ENCODE data around the gene HYAL2.

HYAL2 gene

DNA sequence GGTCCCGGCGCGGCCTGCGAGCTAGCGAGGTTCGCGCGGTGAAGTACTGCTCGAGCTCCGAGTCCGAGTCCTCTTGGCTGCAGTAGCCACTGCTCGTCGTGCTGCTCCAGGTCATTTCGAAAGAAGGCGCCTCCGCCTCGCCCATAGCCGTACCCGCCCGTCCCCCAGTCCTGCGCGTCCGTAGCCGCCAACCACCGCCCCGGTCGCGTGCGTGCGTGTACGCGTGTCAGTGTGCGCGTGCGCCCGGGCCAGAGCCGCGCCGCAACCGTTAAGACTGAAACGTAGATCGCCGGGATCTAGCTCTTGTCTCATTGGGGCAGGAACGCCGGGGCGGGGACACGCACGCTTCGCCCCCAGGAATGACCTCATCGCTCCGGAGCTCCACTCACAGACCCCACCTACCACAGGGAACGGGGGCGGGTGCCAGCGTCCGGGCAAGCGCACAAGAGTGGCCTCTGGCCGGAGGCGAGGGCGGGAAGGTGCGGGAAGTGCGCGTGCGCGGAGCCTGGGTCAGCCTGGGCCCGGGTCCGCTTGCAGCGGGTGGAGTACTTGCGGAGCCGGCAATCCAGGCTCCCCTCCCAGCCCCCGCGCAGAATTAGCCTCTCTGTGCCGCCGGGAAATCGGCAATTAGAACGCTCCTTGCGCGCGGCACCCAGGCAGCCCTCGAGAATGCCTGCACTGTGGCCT is 14.8 kb upstream of the HYAL2 start:
- ChIA-PET POLR2A (interaction anchor here (0.6 to 1.9 kb wide), 10 partner anchors 9 to 1818 kb away, joined by 3 to 31 read pairs (median 3); partner anchors contain the start of genes CYB561D2, DCAF1, HYAL2 and HYAL3), CTCF (interaction anchor here (0.8 to 4.9 kb wide), 6 partner anchors 9 to 205 kb away, joined by 3 to 46 read pairs (median 6); partner anchors contain the start of genes CYB561D2, HYAL2, NPRL2 and TUSC2)
- H3K4me3 ChIP-seq (ENCODE audit: low read depth, low read length) = peak overlapping the region; percentile 92
- TF ChIP-seq, protein P1, sequence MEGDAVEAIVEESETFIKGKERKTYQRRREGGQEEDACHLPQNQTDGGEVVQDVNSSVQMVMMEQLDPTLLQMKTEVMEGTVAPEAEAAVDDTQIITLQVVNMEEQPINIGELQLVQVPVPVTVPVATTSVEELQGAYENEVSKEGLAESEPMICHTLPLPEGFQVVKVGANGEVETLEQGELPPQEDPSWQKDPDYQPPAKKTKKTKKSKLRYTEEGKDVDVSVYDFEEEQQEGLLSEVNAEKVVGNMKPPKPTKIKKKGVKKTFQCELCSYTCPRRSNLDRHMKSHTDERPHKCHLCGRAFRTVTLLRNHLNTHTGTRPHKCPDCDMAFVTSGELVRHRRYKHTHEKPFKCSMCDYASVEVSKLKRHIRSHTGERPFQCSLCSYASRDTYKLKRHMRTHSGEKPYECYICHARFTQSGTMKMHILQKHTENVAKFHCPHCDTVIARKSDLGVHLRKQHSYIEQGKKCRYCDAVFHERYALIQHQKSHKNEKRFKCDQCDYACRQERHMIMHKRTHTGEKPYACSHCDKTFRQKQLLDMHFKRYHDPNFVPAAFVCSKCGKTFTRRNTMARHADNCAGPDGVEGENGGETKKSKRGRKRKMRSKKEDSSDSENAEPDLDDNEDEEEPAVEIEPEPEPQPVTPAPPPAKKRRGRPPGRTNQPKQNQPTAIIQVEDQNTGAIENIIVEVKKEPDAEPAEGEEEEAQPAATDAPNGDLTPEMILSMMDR (IDR thresholded peaks at IDR 0.05; ENCODE audit: insufficient read depth, low read length, missing control alignments) = no peak
- peak; percentile 96 for DNase-seq (ENCODE audit: low read depth, low spot score)

DNA sequence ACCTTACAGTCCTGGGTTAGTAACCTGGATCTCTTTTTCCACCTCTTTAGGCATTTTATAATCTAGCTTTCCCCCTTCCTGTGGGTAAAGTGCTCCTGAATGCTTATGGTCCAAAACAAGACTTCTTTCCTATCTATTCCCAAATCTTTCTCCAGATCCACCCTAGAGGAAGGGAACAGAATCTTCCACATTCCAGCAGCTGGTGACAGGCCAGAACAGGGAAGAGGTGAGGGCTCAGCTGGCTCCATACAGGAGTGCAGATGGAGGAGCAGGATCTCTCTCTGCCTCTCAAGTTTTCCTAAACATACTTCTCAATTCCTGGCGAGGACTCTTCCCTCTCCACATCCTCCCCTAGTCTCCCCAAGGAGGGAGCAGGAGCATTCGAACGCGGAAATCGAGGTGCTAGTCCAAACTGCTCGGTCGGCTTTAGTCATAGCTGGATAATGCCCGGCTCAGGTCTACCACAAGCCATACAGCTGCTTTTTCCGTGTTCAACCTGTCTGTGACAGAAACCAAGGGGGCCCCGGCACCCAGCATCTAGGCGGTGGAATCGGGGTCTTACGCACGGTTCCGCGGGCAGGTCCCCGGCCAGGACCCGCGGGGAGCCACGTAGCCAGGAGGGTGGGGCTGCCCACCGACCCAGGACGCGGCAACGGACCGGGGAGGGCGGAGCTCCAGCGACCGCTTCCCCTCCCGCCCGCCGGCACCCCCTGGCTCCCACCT is 14.1 kb upstream of the HYAL2 start:
- H3K4me3 ChIP-seq (ENCODE audit: low read depth, low read length) = peak overlapping the region; percentile 92
- DNase-seq (ENCODE audit: low read depth, low spot score) = no peak
- ChIA-PET CTCF (interaction anchor here (0.8 to 4.9 kb wide), 11 partner anchors 9 to 213 kb away, joined by 3 to 46 read pairs (median 4); partner anchors contain the start of genes CYB561D2, HYAL2, NPRL2 and TUSC2), POLR2A (interaction anchor here (0.6 to 1.9 kb wide), 9 partner anchors 8 to 1818 kb away, joined by 3 to 31 read pairs (median 3); partner anchors contain the start of genes CYB561D2, DCAF1, HYAL3 and NAA80)
- TF ChIP-seq, protein P1 (IDR thresholded peaks at IDR 0.05; ENCODE audit: insufficient read depth, low read length, missing control alignments) = no peak

DNA sequence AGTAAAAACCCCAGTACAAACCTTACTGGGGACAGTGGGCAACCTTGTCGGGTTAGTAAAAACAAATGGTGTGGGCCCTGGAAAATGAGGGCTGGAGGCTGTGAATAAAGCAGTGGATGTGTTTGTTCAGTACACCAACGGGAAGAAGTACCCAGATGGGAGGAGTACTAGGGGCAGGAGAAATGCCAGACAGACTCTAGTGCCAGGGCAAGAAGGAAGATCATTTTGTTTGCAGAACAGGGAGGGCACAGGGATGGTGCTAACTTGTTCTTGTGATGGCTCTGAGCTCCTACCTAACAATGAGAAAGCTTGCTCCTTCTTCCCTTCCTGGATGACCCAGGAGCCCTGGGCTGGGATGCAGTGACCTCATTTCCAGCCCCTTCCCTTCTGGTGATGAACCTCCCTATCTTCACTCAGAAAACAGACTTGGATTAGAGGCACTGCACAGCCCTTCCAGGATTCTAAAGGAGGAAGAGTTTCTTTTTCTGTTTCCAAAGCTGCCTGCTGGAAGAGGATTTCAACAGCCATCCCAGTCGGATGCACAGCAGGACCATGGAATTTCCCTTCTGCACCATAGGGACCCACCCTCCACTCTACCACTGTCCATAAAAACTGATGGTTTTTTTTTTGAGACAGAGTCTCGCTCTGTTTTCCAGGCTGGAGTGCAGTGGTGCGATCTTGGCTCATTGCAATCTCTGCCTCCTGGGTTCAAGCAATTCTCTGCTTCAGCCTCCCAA is 12.0 kb upstream of the HYAL2 start:
- TF ChIP-seq, protein P1 (IDR thresholded peaks at IDR 0.05; ENCODE audit: insufficient read depth, low read length, missing control alignments) = no peak
- no peak for DNase-seq (ENCODE audit: low read depth, low spot score)
- ChIA-PET POLR2A (no interaction called here), CTCF (interaction anchor here (1.0 to 3.0 kb wide), 6 partner anchors 11 to 208 kb away, joined by 3 to 18 read pairs (median 3); partner anchors contain the start of gene HYAL2)
- H3K4me3 ChIP-seq (ENCODE audit: low read depth, low read length) = peak overlapping the region; percentile 21

DNA sequence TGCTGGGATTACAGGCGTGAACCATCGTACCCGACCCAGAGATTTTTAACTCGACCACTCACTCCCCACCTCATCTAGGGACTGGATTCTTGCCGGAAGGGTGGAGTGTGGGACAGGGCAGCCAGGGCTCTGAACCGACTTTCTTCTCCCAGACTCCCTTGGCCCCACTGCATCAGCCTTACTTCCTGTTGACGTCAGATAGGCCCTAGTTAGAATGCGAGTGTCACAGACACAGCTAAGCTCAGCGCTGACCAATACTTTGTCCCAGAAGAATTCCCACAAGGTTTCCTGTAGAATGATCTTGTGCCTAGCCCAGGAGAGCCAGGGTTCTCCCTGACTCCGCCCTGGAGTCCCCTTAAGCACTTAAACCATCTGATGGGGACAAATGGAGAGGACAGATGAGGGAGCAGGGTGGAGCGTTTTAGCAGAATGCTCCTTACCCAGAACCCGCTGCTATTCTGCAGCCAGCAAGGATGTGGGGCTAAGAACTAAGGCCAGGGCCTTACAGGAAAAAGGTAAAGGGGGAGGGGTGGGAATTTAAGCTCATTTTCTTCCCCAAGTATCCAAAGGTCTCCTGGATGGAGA is 11.3 kb upstream of the HYAL2 start:
- POLR2A ChIA-PET = interaction anchor here (1.2 kb wide), 1 partner anchor 12 kb away, joined by 3 read pairs; no protein-coding TSS in a partner anchor
- CTCF ChIA-PET = interaction anchor here (1.0 to 3.0 kb wide), 5 partner anchors 11 to 208 kb away, joined by 3 to 18 read pairs (median 3); partner anchors contain the start of gene HYAL2
- TF ChIP-seq, protein P1 (IDR thresholded peaks at IDR 0.05; ENCODE audit: insufficient read depth, low read length, missing control alignments) = no peak

GRCh38 chr3:50331364-50331907 is 8.9 kb upstream of the HYAL2 start:
- no peak for DNase-seq (ENCODE audit: low read depth, low spot score)
- CTCF ChIA-PET = interaction anchor here (1.9 kb wide), 1 partner anchor 10 kb away, joined by 7 read pairs; the partner anchor contains the start of gene HYAL2
- H3K4me3 ChIP-seq (ENCODE audit: low read depth, low read length) = no peak overlapping the region
- TF ChIP-seq, protein P1 (IDR thresholded peaks at IDR 0.05; ENCODE audit: insufficient read depth, low read length, missing control alignments) = no peak
- POLR2A ChIA-PET = no interaction called here

More for the DNA sequence above, 11.3 kb upstream of the HYAL2 start:
- DNase-seq (ENCODE audit: low read depth, low spot score) = no peak
- H3K4me3 ChIP-seq (ENCODE audit: low read depth, low read length) = peak overlapping the region; percentile 15

Data from AG04449 (cell line).